B cell (primary cell): ENCODE results near the gene GHRL. TPM values are rescaled to one million over a fixed set of nuclear protein-coding genes. Genes with fewer than 3 reads are reported as not detected.
A peak's percentile ranks its signal among the peaks of the same experiment; 100 is the strongest.

Experiments
- ATAC-seq: fragments of 200-7000 bp; cut with Tn5 transposase; one replicate; pipeline ENCODE4 v1.10.0; 2021; ENCODE audit warnings: low read depth, mild to moderate bottlenecking, moderate number of reproducible peaks, moderate library complexity
- CTCF ChIA-PET: fragments of 350-600 bp; sonication (Branson Sonifier 250); formaldehyde crosslinking; loops from one replicate; lab custom pipeline; 2021; ENCODE audit warnings: antibody characterized with exemption, inconsistent platforms; lab: Charles Lee
- POLR2A ChIA-PET: fragments of 350-600 bp; sonication (Branson Sonifier 250); formaldehyde crosslinking; loops from one replicate; lab custom pipeline; 2021; ENCODE audit warnings: antibody characterized with exemption; lab: Charles Lee
- DNase-seq: peaks from one replicate; pipeline ENCODE4 v3.0.0; 2013
- H2AFZ ChIP-seq: 2 replicates; pipeline ENCODE4 v1.6.1; 2012; ENCODE audit warnings: mild to moderate bottlenecking, low read depth, low read length; ENCODE audit not compliant: insufficient read depth, poor library complexity, severe bottlenecking
- H3K27ac ChIP-seq, 2 donors: 1 replicate in 1 of 2; 2 replicates in 1 of 2; pipeline ENCODE4 v1.5.1; 2012 to 2013; ENCODE audit warnings: low read length in 2 of 2, mild to moderate bottlenecking in 2 of 2, moderate library complexity in 1 of 2
- H3K27me3 ChIP-seq, 4 experiments: fragments of 200-600 bp in 1 of 4; sonication (generic) in 1 of 4; replicated peaks in 1 of 4; 1 replicate in 2 of 4; 2 replicates in 2 of 4; pipeline versions ENCODE4 v1.6.1 to v1.7.0; 2013 to 2016; ENCODE audit warnings: low read length in 3 of 4, mild to moderate bottlenecking in 2 of 4, mixed read lengths in 1 of 4, moderate library complexity in 1 of 4; ENCODE audit not compliant: insufficient read depth in 4 of 4, control insufficient read depth in 3 of 4; ENCODE audit errors: control extremely low read depth in 1 of 4
- H3K36me3 ChIP-seq, 2 experiments: replicated peaks in 1 of 2; 1 replicate in 1 of 2; 2 replicates in 1 of 2; pipeline versions ENCODE4 v1.6.1 to v1.7.1; 2013; ENCODE audit warnings: low read length in 1 of 2; ENCODE audit not compliant: insufficient read depth in 2 of 2, control insufficient read depth in 1 of 2; ENCODE audit errors: control extremely low read depth in 1 of 2, extremely low read depth in 1 of 2
- H3K4me1 ChIP-seq, 2 donors: fragments of 200-600 bp in 1 of 2; sonication (generic) in 1 of 2; 1 replicate in 1 of 2; 2 replicates in 1 of 2; pipeline versions ENCODE4 v1.5.1 to v1.6.1; 2013 to 2017; ENCODE audit warnings: low read length in 2 of 2; ENCODE audit not compliant: control insufficient read depth in 2 of 2, insufficient read depth in 2 of 2
- H3K4me2 ChIP-seq: replicated peaks from 2 replicates; pipeline ENCODE3; 2012; ENCODE audit warnings: mild to moderate bottlenecking, low read depth, low read length; ENCODE audit not compliant: poor library complexity, severe bottlenecking
- H3K4me3 ChIP-seq, 5 experiments: fragments of 200-600 bp in 1 of 5; sonication (generic) in 1 of 5; 1 replicate in 3 of 5; 2 replicates in 2 of 5; pipeline versions ENCODE4 v1.5.1 to v1.7.0; 2011 to 2016; ENCODE audit warnings: low read length in 4 of 5, mild to moderate bottlenecking in 4 of 5, low read depth in 2 of 5, control low read depth in 1 of 5, moderate library complexity in 1 of 5; ENCODE audit not compliant: insufficient read depth in 1 of 5; ENCODE audit errors: control extremely low read depth in 1 of 5, extremely low read depth in 1 of 5
- H3K79me2 ChIP-seq: fragments of 200-600 bp; sonication (generic); one replicate; pipeline ENCODE4 v1.6.0; 2016; ENCODE audit warnings: low read length; ENCODE audit not compliant: control insufficient read depth, insufficient read depth
- H3K9ac ChIP-seq: fragments of 200-600 bp; sonication (generic); 2 replicates; pipeline ENCODE4 v1.6.1; 2017; ENCODE audit warnings: mild to moderate bottlenecking, low read length, moderate library complexity
- H3K9me3 ChIP-seq, 3 donors: one replicate each; pipeline versions ENCODE4 v1.6.1 to v1.7.1; 2013; ENCODE audit warnings: low read length in 2 of 3; ENCODE audit not compliant: control insufficient read depth in 2 of 3, insufficient read depth in 1 of 3; ENCODE audit errors: control extremely low read depth in 1 of 3
- H4K20me1 ChIP-seq: 2 replicates; pipeline ENCODE4 v1.6.0; 2012; ENCODE audit warnings: mild to moderate bottlenecking, low read length; ENCODE audit not compliant: insufficient read depth, control insufficient read depth, poor library complexity, severe bottlenecking
- H3K27ac Mint-ChIP-seq: one replicate; pipeline ENCODE4 v1.8.0; 2021; ENCODE audit warnings: mixed read lengths
- H3K27me3 Mint-ChIP-seq: one replicate; pipeline ENCODE4 v1.8.0; 2021; ENCODE audit warnings: mixed read lengths
- H3K4me1 Mint-ChIP-seq: one replicate; pipeline ENCODE4 v1.8.0; 2021; ENCODE audit warnings: mixed read lengths
- H3K4me3 Mint-ChIP-seq: one replicate; pipeline ENCODE4 v1.8.0; 2021; ENCODE audit warnings: mixed read lengths
- H3K9me3 Mint-ChIP-seq: one replicate; pipeline ENCODE4 v1.8.0; 2022; ENCODE audit warnings: mixed read lengths; ENCODE audit not compliant: insufficient read depth
- CTCF ChIP-seq: fragments of 200-600 bp; IDR thresholded peaks from one replicate; pipeline ENCODE4 v1.8.0; 2022; ENCODE audit warnings: antibody characterized with exemption, mild to moderate bottlenecking
- EZH2 ChIP-seq: IDR thresholded peaks from 2 replicates; pipeline ENCODE4 v1.6.1; 2012; ENCODE audit warnings: borderline replicate concordance, low read depth, mild to moderate bottlenecking, moderate library complexity, low read length; ENCODE audit not compliant: insufficient read depth, poor library complexity, severe bottlenecking
- WGBS: methylation state at CpG from one replicate; pipeline ENCODE4 v1.1.5; 2013; ENCODE audit warnings: missing lambda C conversion rate; ENCODE audit not compliant: insufficient coverage; 5-methylcytosine and 5-hydroxymethylcytosine counted together
- intact Hi-C: fragments of 100-400 bp; cut with micrococcal nuclease; formaldehyde crosslinking; loops from one replicate; pipeline ENCODE4 v1.10.0; 2022
- polyA plus RNA-seq: library from polyadenylated mRNA; depleted of rRNA; stranded (reverse); fragments of >200 nt; gene quantifications from 2 replicates; pipeline ENCODE4 v1.2.3, GENCODE V29; 2012
- total RNA-seq, 2 donors: library from RNA; stranded (reverse); fragments of 120-200 nt in 1 of 2; gene quantifications; 1 replicate in 1 of 2; 2 replicates in 1 of 2; pipeline versions ENCODE4 v1.2.3 to v1.2.4, GENCODE V29; 2013 to 2022

GHRL gene
- total and polyA plus RNA-seq, 2 donors (not counting 1 experiment from before 2014, with no cell fraction given) = 2.8 to 3.0 TPM

GRCh38 chr3:10337323-10338163 is 44.8 kb upstream of the GHRL start:
- no peak overlapping the region for H3K27ac ChIP-seq
- Mint-ChIP-seq H3K27ac (no peak overlapping the region), H3K4me1 (peaks cover 30% of the 10 kb centered on the region), H3K4me3 (no peak overlapping the region), H3K9me3 (no peaks in the 10 kb centered on the region), H3K27me3 (no peaks in the 10 kb centered on the region)
- H3K4me3 ChIP-seq = no peak overlapping the region
- 75% methylated on average over 10 of the region's 20 CpGs for WGBS
- no peaks in the 10 kb centered on the region for H4K20me1 ChIP-seq
- ChIA-PET CTCF (interaction anchor here (0.7 to 1.2 kb wide), 4 partner anchors 375 to 404 kb away, joined by 3 to 5 read pairs (median 4); no protein-coding TSS in a partner anchor), POLR2A (no interaction called here)
- intact Hi-C loops = no loop called here
- H3K4me2 ChIP-seq = no peak overlapping the region
- H3K9ac ChIP-seq = no peak overlapping the region
- H3K9me3 ChIP-seq = no peaks in the 10 kb centered on the region
- ATAC-seq (no peak), DNase-seq (peak; percentile 20)
- no peaks in the 10 kb centered on the region for H3K79me2 ChIP-seq
- no peak overlapping the region for H2AFZ ChIP-seq
- no peaks in the 10 kb centered on the region for H3K36me3 ChIP-seq
- H3K27me3 ChIP-seq = no peaks in the 10 kb centered on the region
- peaks cover 10% of the 10 kb centered on the region in 2 donors for H3K4me1 ChIP-seq
- TF ChIP-seq EZH2 (no peak), CTCF (no peak)

- H3K27ac Mint-ChIP-seq = no peak overlapping the region
- H3K4me3 Mint-ChIP-seq = no peak overlapping the region
- Histone ChIP-seq H3K27me3 (no peaks in the 10 kb centered on the region), H2AFZ (no peak overlapping the region), H3K4me2 (no peak overlapping the region), H3K4me1 (peaks cover 13 to 14% of the 10 kb centered on the region in 2 donors), H3K36me3 (no peaks in the 10 kb centered on the region), H3K9me3 (no peaks in the 10 kb centered on the region), H3K27ac (no peak overlapping the region), H4K20me1 (no peaks in the 10 kb centered on the region), H3K9ac (no peak overlapping the region), H3K4me3 (no peak overlapping the region), H3K79me2 (no peaks in the 10 kb centered on the region)
- CTCF ChIA-PET = interaction anchor here (0.9 kb wide), 1 partner anchor 402 kb away, joined by 5 read pairs; no protein-coding TSS in a partner anchor
- no peak for DNase-seq
- no peaks in the 10 kb centered on the region for H3K27me3 Mint-ChIP-seq
- no peak for TF ChIP-seq CTCF
- TF ChIP-seq EZH2 = no peak
- H3K9me3 Mint-ChIP-seq = no peaks in the 10 kb centered on the region
- intact Hi-C loops = no loop called here
- POLR2A ChIA-PET = no interaction called here
- no peak for ATAC-seq
- WGBS = 93% methylated on average over 11 of the region's 11 CpGs
- peaks cover 36% of the 10 kb centered on the region for H3K4me1 Mint-ChIP-seq
These were observed 44.0 kb upstream of the GHRL start for GRCh38 chr3:10336761-10337160.
